Esophagus squamous epithelium (tissue), 4 donors: ENCODE measurements around the gene SPECC1L.

ENCODE experiments used
- CTCF ChIP-seq, 6 experiments: fragments of 450-650 bp in 4 of 6; fragments of 200-600 bp in 2 of 6; sonication (generic) in 2 of 6; IDR thresholded peaks; one replicate each; pipeline ENCODE4 v1.5.1; 2016 to 2019; ENCODE audit warnings: antibody characterized with exemption in 6 of 6, mild to moderate bottlenecking in 4 of 6, moderate library complexity in 4 of 6
- POLR2A ChIP-seq, 4 donors: fragments of 450-650 bp; IDR thresholded peaks; one replicate each; pipeline ENCODE4 v1.6.1; 2017; ENCODE audit warnings: antibody characterized with exemption in 4 of 4, mild to moderate bottlenecking in 4 of 4, moderate library complexity in 3 of 4

GRCh38 chr22:24265734-24266133 is 4.9 kb upstream of the SPECC1L start:
- no peak for TF ChIP-seq CTCF (IDR thresholded peaks at IDR 0.05)
- no peak for TF ChIP-seq POLR2A (IDR thresholded peaks at IDR 0.05)
